GM12864 (cell line): Measurements from ENCODE around the gene SPAM1.

Source experiments
- DNase-seq: peaks from one replicate; pipeline ENCODE4 v3.0.0-alpha.2; 2011; ENCODE audit warnings: low read depth
- H3K4me3 ChIP-seq: 2 replicates; pipeline ENCODE4 v1.5.1; 2011; ENCODE audit warnings: mild to moderate bottlenecking, low read depth, low read length, control low read depth
- TF ChIP-seq, protein P1 (sequence below): IDR thresholded peaks from 2 replicates; pipeline ENCODE4 v1.5.1; 2011; ENCODE audit warnings: low read depth, mild to moderate bottlenecking, moderate library complexity, low read length, control low read depth, inconsistent platforms; ENCODE audit errors: missing control alignments

The SPAM1 gene

GRCh38 chr7:123929655-123930054 is 4.6 kb downstream of the SPAM1 start:
- TF ChIP-seq, protein P1, sequence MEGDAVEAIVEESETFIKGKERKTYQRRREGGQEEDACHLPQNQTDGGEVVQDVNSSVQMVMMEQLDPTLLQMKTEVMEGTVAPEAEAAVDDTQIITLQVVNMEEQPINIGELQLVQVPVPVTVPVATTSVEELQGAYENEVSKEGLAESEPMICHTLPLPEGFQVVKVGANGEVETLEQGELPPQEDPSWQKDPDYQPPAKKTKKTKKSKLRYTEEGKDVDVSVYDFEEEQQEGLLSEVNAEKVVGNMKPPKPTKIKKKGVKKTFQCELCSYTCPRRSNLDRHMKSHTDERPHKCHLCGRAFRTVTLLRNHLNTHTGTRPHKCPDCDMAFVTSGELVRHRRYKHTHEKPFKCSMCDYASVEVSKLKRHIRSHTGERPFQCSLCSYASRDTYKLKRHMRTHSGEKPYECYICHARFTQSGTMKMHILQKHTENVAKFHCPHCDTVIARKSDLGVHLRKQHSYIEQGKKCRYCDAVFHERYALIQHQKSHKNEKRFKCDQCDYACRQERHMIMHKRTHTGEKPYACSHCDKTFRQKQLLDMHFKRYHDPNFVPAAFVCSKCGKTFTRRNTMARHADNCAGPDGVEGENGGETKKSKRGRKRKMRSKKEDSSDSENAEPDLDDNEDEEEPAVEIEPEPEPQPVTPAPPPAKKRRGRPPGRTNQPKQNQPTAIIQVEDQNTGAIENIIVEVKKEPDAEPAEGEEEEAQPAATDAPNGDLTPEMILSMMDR, result no peak
- H3K4me3 ChIP-seq, result no peak overlapping the region
- DNase-seq, result no peak

DNA sequence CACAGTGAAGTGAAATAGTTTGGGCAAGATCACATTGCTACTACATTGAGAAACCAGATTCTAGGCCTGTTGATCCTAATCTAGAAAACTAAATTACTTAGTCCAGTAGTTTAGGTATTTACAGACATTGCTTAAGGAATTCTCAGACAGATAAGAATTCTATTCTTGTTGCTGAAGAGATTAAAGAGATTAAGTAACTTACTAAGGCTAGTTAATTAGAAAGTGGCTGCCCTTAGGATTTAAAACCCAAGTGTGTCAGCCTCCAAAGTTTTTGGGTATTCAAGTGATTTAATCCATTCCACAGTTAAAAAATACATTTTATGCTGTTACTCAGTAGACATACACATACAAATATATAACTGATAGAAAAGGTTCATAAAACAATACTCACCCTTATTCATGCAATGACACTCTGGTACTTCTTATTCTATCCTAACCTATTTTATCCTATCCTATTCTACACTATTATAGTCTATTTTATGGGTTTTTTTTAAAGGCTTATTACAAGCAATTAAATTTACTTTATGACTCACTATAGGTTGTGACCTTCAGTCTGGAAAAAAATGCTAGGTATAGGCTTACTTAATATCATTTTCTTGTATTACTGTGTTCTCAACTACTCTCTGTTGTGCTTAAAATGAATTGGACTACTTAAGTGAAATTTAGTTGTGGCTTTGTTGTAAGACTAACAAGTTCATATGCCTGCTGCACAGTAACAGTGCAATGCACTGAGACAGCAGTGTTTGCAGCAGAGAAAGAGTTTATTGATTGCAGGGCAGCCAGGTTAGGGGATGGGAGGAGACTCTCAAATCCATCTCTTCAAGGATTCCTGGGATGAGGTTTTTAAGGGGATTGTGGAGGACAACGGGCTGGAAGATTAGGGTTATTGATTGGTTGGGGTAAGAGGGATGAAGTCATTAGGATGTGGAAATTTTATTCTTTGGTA is 10.7 kb downstream of the SPAM1 start:
- TF ChIP-seq, protein P1, result no peak
- H3K4me3 ChIP-seq, result no peak overlapping the region
- no peak for DNase-seq

DNA sequence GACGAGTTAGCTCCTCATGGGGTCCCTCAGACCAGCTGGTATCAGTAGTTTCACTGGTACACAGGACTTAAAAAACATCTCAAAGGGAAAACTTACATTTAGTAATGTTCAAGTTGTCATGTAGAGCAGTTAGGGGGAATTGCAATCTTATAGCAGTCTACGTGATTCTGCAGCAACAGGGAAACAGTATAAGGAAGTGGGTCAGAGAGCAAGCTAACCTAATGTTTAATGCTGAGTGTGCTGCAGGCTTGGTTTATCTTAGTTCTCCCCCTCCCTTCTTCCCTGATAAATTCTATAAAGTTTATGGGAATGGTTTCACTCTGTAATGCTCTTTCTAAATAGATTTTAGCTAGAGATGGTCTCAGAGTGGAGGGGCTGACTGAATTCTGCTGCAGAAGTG is 11.3 kb downstream of the SPAM1 start:
- no peak for DNase-seq
- TF ChIP-seq, protein P1, result no peak
- H3K4me3 ChIP-seq, result no peak overlapping the region

DNA sequence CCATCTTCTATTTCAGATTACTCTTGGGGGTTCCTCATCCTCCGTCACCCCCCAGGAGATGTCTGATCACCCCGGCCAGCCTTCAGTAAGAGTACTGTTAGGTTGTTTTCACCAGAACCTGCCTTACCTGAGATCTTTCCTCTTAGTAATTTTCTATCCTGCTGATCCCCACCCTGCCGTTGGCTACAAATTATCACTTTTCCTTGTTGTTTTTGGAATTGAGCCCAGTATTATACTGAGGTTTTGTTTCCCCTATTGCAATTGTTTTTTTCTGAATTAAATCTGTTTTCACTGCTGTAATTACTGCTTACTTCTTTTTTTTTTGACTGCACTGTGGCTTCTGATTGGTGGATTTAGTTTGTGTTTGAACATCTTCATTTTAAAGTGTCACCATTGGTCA is 14.7 kb downstream of the SPAM1 start:
- no peak overlapping the region for H3K4me3 ChIP-seq
- no peak for DNase-seq
- TF ChIP-seq, protein P1, result no peak

DNA sequence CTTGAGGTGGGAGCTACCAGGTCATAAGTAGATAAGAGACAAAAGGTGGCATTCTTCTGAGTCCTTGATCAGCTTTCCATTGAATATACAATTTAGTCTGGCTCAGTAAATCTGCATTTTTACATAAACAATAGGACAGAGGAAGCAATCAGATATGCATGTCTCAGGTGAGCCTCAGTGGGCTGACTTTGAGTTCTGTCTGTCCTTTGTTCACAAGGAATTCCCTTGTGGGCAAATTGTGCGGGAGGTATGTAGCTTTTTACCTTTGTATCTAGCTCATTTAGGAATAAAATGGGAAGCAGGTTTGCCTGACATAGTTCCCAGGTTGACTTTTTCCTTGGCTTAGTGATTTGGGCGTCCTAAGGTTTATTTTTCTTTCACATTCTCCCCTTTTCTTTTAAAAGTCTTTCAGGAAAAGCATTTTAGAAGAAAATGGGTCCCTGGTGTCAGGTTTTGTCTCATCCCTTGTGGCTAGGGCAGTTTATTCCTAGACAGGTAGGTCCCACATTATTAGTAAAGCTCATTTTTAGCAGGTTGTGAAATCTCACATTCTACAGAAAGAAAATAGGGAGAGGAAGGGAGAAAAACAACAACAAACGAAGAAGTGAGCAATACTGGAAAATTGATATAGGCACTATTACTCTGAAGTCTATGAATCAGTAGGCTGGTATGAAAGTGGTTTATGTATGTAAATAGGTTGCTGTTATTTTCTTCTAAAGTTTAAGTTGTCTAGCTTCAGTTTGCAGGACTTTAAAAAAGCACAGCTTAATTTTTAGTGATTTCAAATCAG is 16.5 kb downstream of the SPAM1 start:
- H3K4me3 ChIP-seq, result no peak overlapping the region
- no peak for DNase-seq
- TF ChIP-seq, protein P1, result no peak

- H3K4me3 ChIP-seq, result no peak overlapping the region
- no peak for DNase-seq
- TF ChIP-seq, protein P1, result no peak
Observed at GRCh38 chr7:123944395-123944794, 19.4 kb downstream of the SPAM1 start.
